ENCODE measurements around the gene ABI3BP. TPM values are rescaled to one million over a fixed set of nuclear protein-coding genes. Genes with fewer than 3 reads are reported as not detected.

Gene ABI3BP
- total and polyA plus RNA-seq, 10 of the 15 experiments (the other 5 are each of a cell fraction or from before 2014, with no cell fraction given), result 0.03 to 0.42 (median 0.11) TPM; not detected in 4

- Histone ChIP-seq H3K4me1 (ENCODE audit: control insufficient read depth, insufficient read depth, low read length) (no peaks in the 10 kb centered on the region), H3K9me3 (replicated peaks; ENCODE audit: control insufficient read depth, insufficient read depth, low read length) (no peaks in the 10 kb centered on the region), H3K27ac (ENCODE audit: control insufficient read depth, insufficient read depth) (no peak overlapping the region), H3K27me3 (replicated peaks in 1 of 2; ENCODE audit: control insufficient read depth in 2 of 2, insufficient read depth in 2 of 2, low read length in 1 of 2) (no peaks in the 10 kb centered on the region; a peak in 1 of 4 replicates), H3K36me3 (ENCODE audit: control insufficient read depth in 2 of 2, insufficient read depth in 2 of 2, low read length in 1 of 2) (no peaks in the 10 kb centered on the region), H3K4me2 (ENCODE audit: control insufficient read depth, insufficient read depth) (no peak overlapping the region), H2AFZ (ENCODE audit: control insufficient read depth, low read depth, low read length) (no peak overlapping the region), H3K4me3 (no peak overlapping the region), H3K9ac (ENCODE audit: control insufficient read depth, insufficient read depth, low read length) (no peak overlapping the region), H3K79me2 (ENCODE audit: control insufficient read depth, insufficient read depth, low read length) (no peaks in the 10 kb centered on the region), H4K20me1 (ENCODE audit: control insufficient read depth, insufficient read depth) (no peaks in the 10 kb centered on the region)
- ChIA-PET SMC1A (ENCODE audit: uncharacterized antibody, unreplicated experiment) (interaction anchor here (0.8 kb wide), 1 partner anchor 123 kb away, joined by 4 read pairs; no protein-coding TSS in a partner anchor), CTCF (interaction anchor here (0.5 to 0.8 kb wide), 2 partner anchors 8 to 47 kb away, joined by 3 read pairs; no protein-coding TSS in a partner anchor), RAD21 (ENCODE audit: unreplicated experiment) (no interaction called here), POLR2A (no interaction called here)
- no peak for TF ChIP-seq RAD51 (IDR thresholded peaks at IDR 0.05)
- no peak for TF ChIP-seq NBN (IDR thresholded peaks at IDR 0.05)
- no peak for TF ChIP-seq GABPA (IDR thresholded peaks at IDR 0.05; ENCODE audit: low read depth)
- no peak for TF ChIP-seq HCFC1 (IDR thresholded peaks at IDR 0.05; ENCODE audit: low read length)
- no peak for TF ChIP-seq ZSCAN29 (IDR thresholded peaks at IDR 0.05)
- TF ChIP-seq JUND (IDR thresholded peaks at IDR 0.05; ENCODE audit: low read depth, low read length), result no peak
- TF ChIP-seq NKRF (conservative IDR thresholded peaks at IDR 0.05), result no peak
- BruUV-seq (replicated peaks), result no TSS peak
- WGBS (ENCODE audit: insufficient coverage, insufficient replicate concordance, low lambda C conversion rate, missing lambda C conversion rate), result 0% methylated on average over 1 of the region's 1 CpG
- DNase-seq (ENCODE audit: low read depth, low spot score) (no peak), ATAC-seq (no peak), FAIRE-seq (no peak)
- in situ Hi-C loops (cut with MboI) (no loop called here), intact Hi-C loops (cut with micrococcal nuclease; ENCODE audit: unreplicated experiment) (no loop called here)
Observed at GRCh38 chr3:100865442-100865841, 127.8 kb downstream of the ABI3BP start.
